IPS-18a (cell line): ENCODE data around the gene SCG3.

ENCODE experiments used
- H3K27ac ChIP-seq: one replicate; pipeline ENCODE4 v1.5.1; 2013; ENCODE audit warnings: low read length
- H3K27me3 ChIP-seq: one replicate; pipeline ENCODE4 v1.6.1; 2013; ENCODE audit warnings: mild to moderate bottlenecking, low read length; ENCODE audit not compliant: control insufficient read depth, insufficient read depth
- H3K36me3 ChIP-seq: one replicate; pipeline ENCODE4 v1.6.1; 2013; ENCODE audit warnings: low read depth, low read length; ENCODE audit not compliant: control insufficient read depth
- H3K4me1 ChIP-seq: one replicate; pipeline ENCODE4 v1.6.1; 2013; ENCODE audit warnings: low read depth, low read length; ENCODE audit not compliant: control insufficient read depth
- H3K4me3 ChIP-seq: one replicate; pipeline ENCODE4 v1.5.1; 2013; ENCODE audit warnings: low read length
- H3K9ac ChIP-seq: one replicate; pipeline ENCODE4 v1.6.1; 2013; ENCODE audit warnings: mild to moderate bottlenecking, low read length, moderate library complexity
- H3K9me3 ChIP-seq: one replicate; pipeline ENCODE4 v1.6.1; 2013; ENCODE audit warnings: low read depth, low read length; ENCODE audit not compliant: control insufficient read depth

Gene SCG3

GRCh38 chr15:51661072-51661471, 20.2 kb upstream of the SCG3 start:
- Histone ChIP-seq H3K36me3 (no peaks in the 10 kb centered on the region), H3K27ac (no peak overlapping the region), H3K4me1 (no peaks in the 10 kb centered on the region), H3K4me3 (no peak overlapping the region), H3K27me3 (no peaks in the 10 kb centered on the region), H3K9ac (no peak overlapping the region), H3K9me3 (no peaks in the 10 kb centered on the region)

GRCh38 chr15:51667478-51667877, 13.8 kb upstream of the SCG3 start:
- Histone ChIP-seq H3K9me3 (no peaks in the 10 kb centered on the region), H3K27ac (no peak overlapping the region), H3K36me3 (no peaks in the 10 kb centered on the region), H3K4me1 (no peaks in the 10 kb centered on the region), H3K9ac (no peak overlapping the region), H3K27me3 (no peaks in the 10 kb centered on the region), H3K4me3 (no peak overlapping the region)

- H3K4me1 ChIP-seq = no peaks in the 10 kb centered on the region
- H3K27ac ChIP-seq = no peak overlapping the region
- no peak overlapping the region for H3K4me3 ChIP-seq
- H3K27me3 ChIP-seq = no peaks in the 10 kb centered on the region
- no peaks in the 10 kb centered on the region for H3K9me3 ChIP-seq
- H3K9ac ChIP-seq = no peak overlapping the region
- no peaks in the 10 kb centered on the region for H3K36me3 ChIP-seq
These were observed 12.9 kb upstream of the SCG3 start for GRCh38 chr15:51668446-51668845.

GRCh38 chr15:51669381-51669780, 11.9 kb upstream of the SCG3 start:
- no peak overlapping the region for H3K27ac ChIP-seq
- no peaks in the 10 kb centered on the region for H3K27me3 ChIP-seq
- H3K36me3 ChIP-seq = no peaks in the 10 kb centered on the region
- H3K4me1 ChIP-seq = no peaks in the 10 kb centered on the region
- no peak overlapping the region for H3K9ac ChIP-seq
- no peaks in the 10 kb centered on the region for H3K9me3 ChIP-seq
- no peak overlapping the region for H3K4me3 ChIP-seq

- Histone ChIP-seq H3K9ac (no peak overlapping the region), H3K4me1 (no peaks in the 10 kb centered on the region), H3K27me3 (no peaks in the 10 kb centered on the region)
These were observed 9.1 kb upstream of the SCG3 start for GRCh38 chr15:51672155-51672687.

GRCh38 chr15:51672913-51673857, 8.1 kb upstream of the SCG3 start:
- Histone ChIP-seq H3K9ac (no peak overlapping the region), H3K27ac (no peak overlapping the region), H3K4me1 (no peaks in the 10 kb centered on the region), H3K27me3 (no peaks in the 10 kb centered on the region), H3K9me3 (no peaks in the 10 kb centered on the region), H3K4me3 (no peak overlapping the region), H3K36me3 (no peaks in the 10 kb centered on the region)

More at GRCh38 chr15:51672155-51672687, 9.1 kb upstream of the SCG3 start:
- no peak overlapping the region for H3K4me3 ChIP-seq
- no peaks in the 10 kb centered on the region for H3K9me3 ChIP-seq
- H3K27ac ChIP-seq = no peak overlapping the region
- no peaks in the 10 kb centered on the region for H3K36me3 ChIP-seq

GRCh38 chr15:51675234-51675633, 6.1 kb upstream of the SCG3 start:
- Histone ChIP-seq H3K36me3 (no peaks in the 10 kb centered on the region), H3K9ac (no peak overlapping the region)

GRCh38 chr15:51677021-51677420, 4.3 kb upstream of the SCG3 start:
- Histone ChIP-seq H3K27ac (no peak overlapping the region), H3K9ac (no peak overlapping the region), H3K9me3 (no peaks in the 10 kb centered on the region), H3K27me3 (no peaks in the 10 kb centered on the region), H3K4me3 (no peak overlapping the region), H3K36me3 (no peaks in the 10 kb centered on the region), H3K4me1 (peaks cover 6% of the 10 kb centered on the region)

More at GRCh38 chr15:51675234-51675633, 6.1 kb upstream of the SCG3 start:
- Histone ChIP-seq H3K9me3 (no peaks in the 10 kb centered on the region), H3K4me3 (no peak overlapping the region), H3K27ac (no peak overlapping the region), H3K27me3 (no peaks in the 10 kb centered on the region), H3K4me1 (no peaks in the 10 kb centered on the region)

GRCh38 chr15:51677452-51677851, 3.9 kb upstream of the SCG3 start:
- Histone ChIP-seq H3K27ac (no peak overlapping the region), H3K27me3 (no peaks in the 10 kb centered on the region)

GRCh38 chr15:51678096-51678495, 3.2 kb upstream of the SCG3 start:
- no peaks in the 10 kb centered on the region for H3K27me3 ChIP-seq
- no peak overlapping the region for H3K27ac ChIP-seq
- no peak overlapping the region for H3K9ac ChIP-seq
- H3K9me3 ChIP-seq = no peaks in the 10 kb centered on the region
- no peaks in the 10 kb centered on the region for H3K36me3 ChIP-seq
- peaks cover 6% of the 10 kb centered on the region for H3K4me1 ChIP-seq
- H3K4me3 ChIP-seq = no peak overlapping the region

More at GRCh38 chr15:51677452-51677851, 3.9 kb upstream of the SCG3 start:
- H3K4me1 ChIP-seq = peaks cover 6% of the 10 kb centered on the region
- no peak overlapping the region for H3K9ac ChIP-seq
- no peak overlapping the region for H3K4me3 ChIP-seq
- H3K9me3 ChIP-seq = no peaks in the 10 kb centered on the region
- no peaks in the 10 kb centered on the region for H3K36me3 ChIP-seq

GRCh38 chr15:51680321-51680720, 982 bp upstream of the SCG3 start:
- H3K36me3 ChIP-seq = peaks cover 4% of the 10 kb centered on the region
- H3K4me1 ChIP-seq = peaks cover 6% of the 10 kb centered on the region
- H3K4me3 ChIP-seq = peak overlapping the region; percentile 89
- H3K9me3 ChIP-seq = no peaks in the 10 kb centered on the region
- H3K9ac ChIP-seq = peak overlapping the region; percentile 72
- no peak overlapping the region for H3K27ac ChIP-seq
- no peaks in the 10 kb centered on the region for H3K27me3 ChIP-seq

GRCh38 chr15:51687565-51687964, 6.3 kb downstream of the SCG3 start:
- Histone ChIP-seq H3K36me3 (peaks cover 12% of the 10 kb centered on the region), H3K4me3 (no peak overlapping the region), H3K4me1 (no peaks in the 10 kb centered on the region), H3K9me3 (no peaks in the 10 kb centered on the region), H3K27me3 (no peaks in the 10 kb centered on the region), H3K27ac (no peak overlapping the region), H3K9ac (no peak overlapping the region)
